Ishikawa (cell line): ENCODE results near the gene USP6NL.

Experiments used
- CEBPB ChIP-seq: IDR thresholded peaks from 2 replicates; pipeline ENCODE4 v1.6.1; 2012
- CREB1 ChIP-seq: IDR thresholded peaks from 2 replicates; pipeline ENCODE4 v1.6.1; 2012; ENCODE audit warnings: low read depth
- EGR1 ChIP-seq: IDR thresholded peaks from 2 replicates; pipeline ENCODE4 v1.6.1; 2012
- EP300 ChIP-seq: IDR thresholded peaks from 2 replicates; pipeline ENCODE4 v1.6.1; 2012; ENCODE audit warnings: borderline replicate concordance
- FOXM1 ChIP-seq: IDR thresholded peaks from 2 replicates; pipeline ENCODE4 v1.6.1; 2012; ENCODE audit warnings: low read depth, borderline replicate concordance
- NFIC ChIP-seq: IDR thresholded peaks from 2 replicates; pipeline ENCODE4 v1.6.1; 2012
- RAD21 ChIP-seq: IDR thresholded peaks from 2 replicates; pipeline ENCODE4 v1.6.1; 2012; ENCODE audit warnings: low read depth
- TAF1 ChIP-seq: IDR thresholded peaks from 2 replicates; pipeline ENCODE4 v1.6.1; 2012; ENCODE audit warnings: low read depth, mild to moderate bottlenecking
- TCF12 ChIP-seq: IDR thresholded peaks from 2 replicates; pipeline ENCODE4 v1.6.1; 2012; ENCODE audit warnings: low read depth
- TEAD4 ChIP-seq: IDR thresholded peaks from 2 replicates; pipeline ENCODE4 v1.6.1; 2012
- YY1 ChIP-seq: IDR thresholded peaks from 2 replicates; pipeline ENCODE4 v1.6.1; 2012; ENCODE audit warnings: low read depth
- ZBTB7A ChIP-seq: IDR thresholded peaks from 2 replicates; pipeline ENCODE4 v1.6.1; 2012; ENCODE audit warnings: low read depth
- TF ChIP-seq, protein P1 (sequence below): IDR thresholded peaks from 2 replicates; pipeline ENCODE4 v1.6.1; 2012; ENCODE audit warnings: low read depth, mild to moderate bottlenecking
- TF ChIP-seq, protein P2 (sequence below): IDR thresholded peaks from 2 replicates; pipeline ENCODE4 v1.6.1; 2012
- TF ChIP-seq, protein P3 (sequence below): IDR thresholded peaks from 2 replicates; pipeline ENCODE4 v1.6.1; 2012

USP6NL gene

DNA sequence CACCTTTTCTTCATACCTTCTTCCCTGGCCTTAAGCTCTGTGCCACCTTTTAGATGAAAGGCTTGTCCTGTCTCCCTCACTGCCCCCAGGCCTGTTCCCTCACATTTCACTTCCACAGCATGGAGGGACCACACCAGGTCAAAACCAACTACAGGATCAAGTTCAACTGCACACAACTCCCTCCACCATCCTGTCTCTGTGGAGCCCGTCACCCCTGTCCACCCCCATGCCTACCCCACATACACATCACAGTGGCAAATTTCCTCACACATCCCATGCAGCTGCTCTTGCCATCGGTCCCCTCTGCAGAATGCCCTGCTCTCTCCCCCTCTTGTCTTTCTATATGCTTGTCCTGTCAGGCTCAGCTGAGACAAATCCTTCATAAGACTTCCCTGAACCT, 154.1 kb downstream of the USP6NL start:
- TF ChIP-seq RAD21 (no peak), EGR1 (no peak), NFIC (no peak), YY1 (no peak), ZBTB7A (no peak)
- TF ChIP-seq, protein P1, sequence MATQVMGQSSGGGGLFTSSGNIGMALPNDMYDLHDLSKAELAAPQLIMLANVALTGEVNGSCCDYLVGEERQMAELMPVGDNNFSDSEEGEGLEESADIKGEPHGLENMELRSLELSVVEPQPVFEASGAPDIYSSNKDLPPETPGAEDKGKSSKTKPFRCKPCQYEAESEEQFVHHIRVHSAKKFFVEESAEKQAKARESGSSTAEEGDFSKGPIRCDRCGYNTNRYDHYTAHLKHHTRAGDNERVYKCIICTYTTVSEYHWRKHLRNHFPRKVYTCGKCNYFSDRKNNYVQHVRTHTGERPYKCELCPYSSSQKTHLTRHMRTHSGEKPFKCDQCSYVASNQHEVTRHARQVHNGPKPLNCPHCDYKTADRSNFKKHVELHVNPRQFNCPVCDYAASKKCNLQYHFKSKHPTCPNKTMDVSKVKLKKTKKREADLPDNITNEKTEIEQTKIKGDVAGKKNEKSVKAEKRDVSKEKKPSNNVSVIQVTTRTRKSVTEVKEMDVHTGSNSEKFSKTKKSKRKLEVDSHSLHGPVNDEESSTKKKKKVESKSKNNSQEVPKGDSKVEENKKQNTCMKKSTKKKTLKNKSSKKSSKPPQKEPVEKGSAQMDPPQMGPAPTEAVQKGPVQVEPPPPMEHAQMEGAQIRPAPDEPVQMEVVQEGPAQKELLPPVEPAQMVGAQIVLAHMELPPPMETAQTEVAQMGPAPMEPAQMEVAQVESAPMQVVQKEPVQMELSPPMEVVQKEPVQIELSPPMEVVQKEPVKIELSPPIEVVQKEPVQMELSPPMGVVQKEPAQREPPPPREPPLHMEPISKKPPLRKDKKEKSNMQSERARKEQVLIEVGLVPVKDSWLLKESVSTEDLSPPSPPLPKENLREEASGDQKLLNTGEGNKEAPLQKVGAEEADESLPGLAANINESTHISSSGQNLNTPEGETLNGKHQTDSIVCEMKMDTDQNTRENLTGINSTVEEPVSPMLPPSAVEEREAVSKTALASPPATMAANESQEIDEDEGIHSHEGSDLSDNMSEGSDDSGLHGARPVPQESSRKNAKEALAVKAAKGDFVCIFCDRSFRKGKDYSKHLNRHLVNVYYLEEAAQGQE, result no peak

- TF ChIP-seq, protein P2, sequence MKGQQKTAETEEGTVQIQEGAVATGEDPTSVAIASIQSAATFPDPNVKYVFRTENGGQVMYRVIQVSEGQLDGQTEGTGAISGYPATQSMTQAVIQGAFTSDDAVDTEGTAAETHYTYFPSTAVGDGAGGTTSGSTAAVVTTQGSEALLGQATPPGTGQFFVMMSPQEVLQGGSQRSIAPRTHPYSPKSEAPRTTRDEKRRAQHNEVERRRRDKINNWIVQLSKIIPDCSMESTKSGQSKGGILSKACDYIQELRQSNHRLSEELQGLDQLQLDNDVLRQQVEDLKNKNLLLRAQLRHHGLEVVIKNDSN, result no peak
- TF ChIP-seq, protein P1, result no peak
- TF ChIP-seq, protein P3, sequence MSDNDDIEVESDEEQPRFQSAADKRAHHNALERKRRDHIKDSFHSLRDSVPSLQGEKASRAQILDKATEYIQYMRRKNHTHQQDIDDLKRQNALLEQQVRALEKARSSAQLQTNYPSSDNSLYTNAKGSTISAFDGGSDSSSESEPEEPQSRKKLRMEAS, result no peak
- TF ChIP-seq ZBTB7A (no peak), CEBPB (no peak), YY1 (no peak), EGR1 (no peak), NFIC (no peak), TEAD4 (no peak), TCF12 (no peak), TAF1 (no peak), RAD21 (no peak), FOXM1 (no peak), EP300 (no peak), CREB1 (no peak)
Measured at GRCh38 chr10:11454958-11455566, 156.4 kb downstream of the USP6NL start.

DNA sequence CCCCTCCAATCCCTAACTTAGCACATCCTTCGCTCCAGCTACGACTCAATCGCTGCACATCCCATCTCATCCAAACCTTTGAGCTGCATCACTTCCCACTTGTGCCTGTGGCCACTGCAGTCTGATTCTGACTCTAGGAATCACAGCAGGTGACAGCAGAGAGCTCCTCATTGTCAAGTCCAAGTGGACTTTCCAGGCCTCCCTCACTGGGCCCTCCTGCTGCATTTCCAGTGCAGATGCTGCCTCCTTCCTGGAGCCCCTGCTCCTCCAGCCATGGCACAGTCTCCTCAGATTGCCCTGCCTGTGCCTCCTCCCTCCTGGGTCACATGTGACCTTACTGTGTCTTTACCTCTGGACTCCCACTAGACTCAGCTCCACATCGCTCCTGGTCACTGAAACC, 157.3 kb downstream of the USP6NL start:
- TF ChIP-seq YY1, result no peak
- no peak for TF ChIP-seq FOXM1
- TF ChIP-seq TAF1, result no peak
- TF ChIP-seq, protein P2, result no peak
- TF ChIP-seq EGR1, result no peak
- no peak for TF ChIP-seq NFIC
- TF ChIP-seq EP300, result no peak
- no peak for TF ChIP-seq RAD21
- TF ChIP-seq, protein P3, result no peak
- TF ChIP-seq, protein P1, result no peak
- TF ChIP-seq CEBPB, result no peak

- TF ChIP-seq, protein P3, result no peak
- TF ChIP-seq RAD21, result no peak
- TF ChIP-seq, protein P1, result no peak
- TF ChIP-seq EP300, result no peak
- no peak for TF ChIP-seq TAF1
Measured at GRCh38 chr10:11451640-11452260, 159.7 kb downstream of the USP6NL start.
